Activated CD4-positive, alpha-beta T cell treated with anti-CD3 and anti-CD28 coated beads, Interleukin-2, amount 10 ng/mL, durations not matched to agents 7 days and 5 days (primary cell): Measurements from ENCODE around the gene PTPRN. TPM values are rescaled to one million over a fixed set of nuclear protein-coding genes. Genes with fewer than 3 reads are reported as not detected.
"Not testable (repeated sequence)": the region's sequence is repeated elsewhere in the genome, so short reads cannot be mapped to it uniquely, and the experiment has no call there.

Experiments used
- CTCF ChIA-PET: fragments of 350-600 bp; sonication (Branson Sonifier 250); formaldehyde crosslinking; loops from one replicate; lab custom pipeline; 2021; ENCODE audit warnings: antibody characterized with exemption; lab: Charles Lee
- POLR2A ChIA-PET: fragments of 350-600 bp; sonication (Branson Sonifier 250); formaldehyde crosslinking; loops from one replicate; lab custom pipeline; 2021; ENCODE audit warnings: antibody characterized with exemption; lab: Charles Lee
- DNase-seq: peaks from one replicate; pipeline ENCODE4 v3.0.0-alpha.2; 2020
- H3K27ac Mint-ChIP-seq: one replicate; pipeline ENCODE4 v1.8.0; 2021; ENCODE audit warnings: mild to moderate bottlenecking, moderate library complexity, mixed read lengths
- H3K27me3 Mint-ChIP-seq: one replicate; pipeline ENCODE4 v1.8.0; 2021; ENCODE audit warnings: mixed read lengths
- H3K36me3 Mint-ChIP-seq: one replicate; pipeline ENCODE4 v1.8.0; 2021; ENCODE audit warnings: low read depth, mixed read lengths
- H3K4me1 Mint-ChIP-seq: one replicate; pipeline ENCODE4 v1.8.0; 2021; ENCODE audit warnings: mixed read lengths
- H3K4me3 Mint-ChIP-seq: one replicate; pipeline ENCODE4 v1.8.0; 2021; ENCODE audit warnings: mild to moderate bottlenecking, moderate library complexity, mixed read lengths
- H3K9me3 Mint-ChIP-seq: one replicate; pipeline ENCODE4 v1.8.0; 2021; ENCODE audit warnings: mixed read lengths
- total RNA-seq, 2 experiments: library from RNA; stranded (reverse); gene quantifications; one replicate each; pipeline ENCODE4 v1.2.3, GENCODE V29; 2021

The PTPRN gene
- total RNA-seq, 2 experiments from 2014 or later, result not detected

- H3K27me3 Mint-ChIP-seq, result peaks cover 7% of the 10 kb centered on the region
- POLR2A ChIA-PET, result no interaction called here
- DNase-seq, result no peak
- no peak overlapping the region for H3K27ac Mint-ChIP-seq
- CTCF ChIA-PET, result interaction anchor here (0.9 to 10.7 kb wide), 6 partner anchors 8 to 128 kb away, joined by 3 to 194 read pairs (median 5); partner anchors contain the start of genes DNAJB2, GLB1L, STK16 and TUBA4A
- no peak overlapping the region for H3K4me3 Mint-ChIP-seq
- H3K36me3 Mint-ChIP-seq, result no peaks in the 10 kb centered on the region
- peaks cover 19% of the 10 kb centered on the region for H3K4me1 Mint-ChIP-seq
- H3K9me3 Mint-ChIP-seq, result no peaks in the 10 kb centered on the region
These were observed 17.8 kb downstream of the PTPRN start for GRCh38 chr2:219291394-219291793.

GRCh38 chr2:219290381-219291171 is 18.6 kb downstream of the PTPRN start:
- Mint-ChIP-seq H3K4me3 (no peak overlapping the region), H3K9me3 (no peaks in the 10 kb centered on the region)
- CTCF ChIA-PET, result interaction anchor here (0.9 to 10.7 kb wide), 6 partner anchors 9 to 127 kb away, joined by 3 to 194 read pairs (median 5); partner anchors contain the start of genes DNAJB2, GLB1L, STK16 and TUBA4A

GRCh38 chr2:219289537-219290361 is 19.5 kb downstream of the PTPRN start:
- H3K9me3 Mint-ChIP-seq, result no peaks in the 10 kb centered on the region
- CTCF ChIA-PET, result interaction anchor here (1.4 to 10.7 kb wide), 4 partner anchors 10 to 126 kb away, joined by 3 to 194 read pairs (median 52); partner anchors contain the start of genes DNAJB2, GLB1L, STK16 and TUBA4A

More at GRCh38 chr2:219290381-219291171, 18.6 kb downstream of the PTPRN start:
- H3K27me3 Mint-ChIP-seq, result peaks cover 5% of the 10 kb centered on the region
- peaks cover 16% of the 10 kb centered on the region for H3K4me1 Mint-ChIP-seq
- POLR2A ChIA-PET, result no interaction called here
- no peak overlapping the region for H3K27ac Mint-ChIP-seq
- no peak for DNase-seq
- H3K36me3 Mint-ChIP-seq, result no peaks in the 10 kb centered on the region

GRCh38 chr2:219289195-219289536 is 20.0 kb downstream of the PTPRN start:
- peaks cover under 1% of the 10 kb centered on the region for H3K27me3 Mint-ChIP-seq
- no peak overlapping the region for H3K4me3 Mint-ChIP-seq
- no peak for DNase-seq
- no peaks in the 10 kb centered on the region for H3K9me3 Mint-ChIP-seq
- H3K27ac Mint-ChIP-seq, result no peak overlapping the region
- CTCF ChIA-PET, result no interaction called here
- H3K36me3 Mint-ChIP-seq, result no peaks in the 10 kb centered on the region
- POLR2A ChIA-PET, result no interaction called here
- peaks cover 5% of the 10 kb centered on the region for H3K4me1 Mint-ChIP-seq

More at GRCh38 chr2:219289537-219290361, 19.5 kb downstream of the PTPRN start:
- H3K36me3 Mint-ChIP-seq, result no peaks in the 10 kb centered on the region
- no peak overlapping the region for H3K27ac Mint-ChIP-seq
- no peak overlapping the region for H3K4me3 Mint-ChIP-seq
- peaks cover 3% of the 10 kb centered on the region for H3K27me3 Mint-ChIP-seq
- no peak for DNase-seq
- peaks cover 8% of the 10 kb centered on the region for H3K4me1 Mint-ChIP-seq
- POLR2A ChIA-PET, result no interaction called here

- Mint-ChIP-seq H3K4me3 (no peak overlapping the region), H3K4me1 (peaks cover 2% of the 10 kb centered on the region), H3K36me3 (peaks cover 7% of the 10 kb centered on the region), H3K27me3 (no peaks in the 10 kb centered on the region), H3K27ac (no peak overlapping the region), H3K9me3 (no peaks in the 10 kb centered on the region)
- POLR2A ChIA-PET, result no interaction called here
- CTCF ChIA-PET, result interaction anchor here (1.2 to 15.6 kb wide), 2 partner anchors 8 to 11 kb away, joined by 6 to 194 read pairs; no protein-coding TSS in a partner anchor
- DNase-seq, result no peak
These were observed 21.5 kb downstream of the PTPRN start for GRCh38 chr2:219287580-219288265.

- H3K27ac Mint-ChIP-seq, H3K36me3 Mint-ChIP-seq, H3K9me3 Mint-ChIP-seq, H3K4me1 Mint-ChIP-seq, H3K27me3 Mint-ChIP-seq, POLR2A ChIA-PET, H3K4me3 Mint-ChIP-seq, DNase-seq: not testable (repeated sequence)
- CTCF ChIA-PET, result interaction anchor here (1.2 to 15.6 kb wide), 2 partner anchors 8 to 10 kb away, joined by 6 to 194 read pairs; no protein-coding TSS in a partner anchor
These were observed 22.1 kb downstream of the PTPRN start for GRCh38 chr2:219287116-219287440.

- Mint-ChIP-seq H3K27me3 (no peaks in the 10 kb centered on the region), H3K4me3 (no peak overlapping the region), H3K4me1 (peaks cover 2% of the 10 kb centered on the region), H3K9me3 (no peaks in the 10 kb centered on the region), H3K27ac (no peak overlapping the region), H3K36me3 (peaks cover 10% of the 10 kb centered on the region)
- CTCF ChIA-PET, result interaction anchor here (1.2 to 15.6 kb wide), 3 partner anchors 9 to 31 kb away, joined by 4 to 194 read pairs (median 6); no protein-coding TSS in a partner anchor
- POLR2A ChIA-PET, result no interaction called here
- no peak for DNase-seq
These were observed 22.6 kb downstream of the PTPRN start for GRCh38 chr2:219286436-219287115.

- ChIA-PET POLR2A (no interaction called here), CTCF (interaction anchor here (1.2 to 15.6 kb wide), 2 partner anchors 10 to 30 kb away, joined by 4 to 194 read pairs; no protein-coding TSS in a partner anchor)
- Mint-ChIP-seq H3K9me3 (no peaks in the 10 kb centered on the region), H3K4me3 (no peak overlapping the region), H3K36me3 (peaks cover 15% of the 10 kb centered on the region), H3K27ac (no peak overlapping the region), H3K4me1 (peaks cover 8% of the 10 kb centered on the region), H3K27me3 (no peaks in the 10 kb centered on the region)
- DNase-seq, result no peak
These were observed 23.2 kb downstream of the PTPRN start for GRCh38 chr2:219285894-219286425.

- no peak for DNase-seq
- Mint-ChIP-seq H3K4me3 (no peak overlapping the region), H3K27ac (no peak overlapping the region), H3K36me3 (peaks cover 15% of the 10 kb centered on the region), H3K27me3 (no peaks in the 10 kb centered on the region), H3K9me3 (no peaks in the 10 kb centered on the region), H3K4me1 (peaks cover 13% of the 10 kb centered on the region)
- ChIA-PET POLR2A (no interaction called here), CTCF (interaction anchor here (15.6 kb wide), 1 partner anchor 10 kb away, joined by 194 read pairs; no protein-coding TSS in a partner anchor)
These were observed 23.8 kb downstream of the PTPRN start for GRCh38 chr2:219285373-219285735.

- peaks cover 19% of the 10 kb centered on the region for H3K4me1 Mint-ChIP-seq
- no peak overlapping the region for H3K27ac Mint-ChIP-seq
- H3K4me3 Mint-ChIP-seq, result no peak overlapping the region
- DNase-seq, result no peak
- POLR2A ChIA-PET, result no interaction called here
- H3K9me3 Mint-ChIP-seq, result no peaks in the 10 kb centered on the region
- peaks cover 18% of the 10 kb centered on the region for H3K36me3 Mint-ChIP-seq
- CTCF ChIA-PET, result interaction anchor here (1.0 to 15.6 kb wide), 4 partner anchors 11 to 125 kb away, joined by 3 to 194 read pairs (median 4); no protein-coding TSS in a partner anchor
- H3K27me3 Mint-ChIP-seq, result no peaks in the 10 kb centered on the region
These were observed 24.5 kb downstream of the PTPRN start for GRCh38 chr2:219284501-219285372.
